ENCODE measurements around the gene SERPINE3. TPM values are rescaled to one million over a fixed set of nuclear protein-coding genes. Genes with fewer than 3 reads are reported as not detected.

Gene SERPINE3
- total RNA-seq, 1 experiment from 2014 or later, result not detected

DNA sequence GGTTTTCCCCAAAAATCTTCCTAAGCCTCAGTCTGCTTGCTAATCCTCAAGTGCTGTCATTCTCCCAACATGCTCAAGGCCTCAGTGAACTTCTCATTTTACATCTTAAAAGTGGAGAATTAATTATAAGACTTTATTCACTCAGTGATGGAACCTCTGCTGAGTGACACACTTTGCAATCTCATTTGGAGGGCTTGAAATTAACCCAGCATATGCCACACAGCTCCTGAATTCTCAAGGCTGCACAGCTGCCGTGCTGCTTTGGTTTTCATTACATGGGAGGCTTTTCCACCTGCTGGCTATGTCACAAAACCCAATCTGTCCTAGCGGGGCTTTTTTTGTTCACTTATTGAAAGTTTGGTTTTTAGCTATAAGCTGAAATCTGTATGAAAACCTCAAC is 28.3 kb upstream of the SERPINE3 start:
- no peaks in the 10 kb centered on the region for H3F3A ChIP-seq (ENCODE audit: insufficient read depth, low read depth)
- H3K9me2 ChIP-seq (ENCODE audit: insufficient read depth), result no peaks in the 10 kb centered on the region
- TF ChIP-seq, protein P1, sequence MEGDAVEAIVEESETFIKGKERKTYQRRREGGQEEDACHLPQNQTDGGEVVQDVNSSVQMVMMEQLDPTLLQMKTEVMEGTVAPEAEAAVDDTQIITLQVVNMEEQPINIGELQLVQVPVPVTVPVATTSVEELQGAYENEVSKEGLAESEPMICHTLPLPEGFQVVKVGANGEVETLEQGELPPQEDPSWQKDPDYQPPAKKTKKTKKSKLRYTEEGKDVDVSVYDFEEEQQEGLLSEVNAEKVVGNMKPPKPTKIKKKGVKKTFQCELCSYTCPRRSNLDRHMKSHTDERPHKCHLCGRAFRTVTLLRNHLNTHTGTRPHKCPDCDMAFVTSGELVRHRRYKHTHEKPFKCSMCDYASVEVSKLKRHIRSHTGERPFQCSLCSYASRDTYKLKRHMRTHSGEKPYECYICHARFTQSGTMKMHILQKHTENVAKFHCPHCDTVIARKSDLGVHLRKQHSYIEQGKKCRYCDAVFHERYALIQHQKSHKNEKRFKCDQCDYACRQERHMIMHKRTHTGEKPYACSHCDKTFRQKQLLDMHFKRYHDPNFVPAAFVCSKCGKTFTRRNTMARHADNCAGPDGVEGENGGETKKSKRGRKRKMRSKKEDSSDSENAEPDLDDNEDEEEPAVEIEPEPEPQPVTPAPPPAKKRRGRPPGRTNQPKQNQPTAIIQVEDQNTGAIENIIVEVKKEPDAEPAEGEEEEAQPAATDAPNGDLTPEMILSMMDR (conservative IDR thresholded peaks at IDR 0.05), result no peak
- TF ChIP-seq EZH2 (IDR thresholded peaks at IDR 0.05; ENCODE audit: low read depth), result no peak
- CTCF ChIA-PET, result no interaction called here
- H3K27me3 ChIP-seq (ENCODE audit: insufficient read depth, low read depth), result peaks cover 39% of the 10 kb centered on the region
- no peaks in the 10 kb centered on the region for H3K4me1 ChIP-seq (replicated peaks; ENCODE audit: insufficient read depth)
- no peak overlapping the region for H3K27ac ChIP-seq
- no peak overlapping the region for H3K4me2 ChIP-seq
- no peak for DNase-seq
- no peaks in the 10 kb centered on the region for H3K36me3 ChIP-seq (ENCODE audit: low read depth)
- no peak overlapping the region for H2AFZ ChIP-seq
- H4K20me1 ChIP-seq (ENCODE audit: insufficient read depth), result no peaks in the 10 kb centered on the region
- H3K79me2 ChIP-seq (ENCODE audit: low read depth), result no peaks in the 10 kb centered on the region
- POLR2A ChIA-PET (ENCODE audit: unreplicated experiment), result no interaction called here
- intact Hi-C loops (cut with micrococcal nuclease; ENCODE audit: unreplicated experiment), result no loop called here
- BruUV-seq (replicated peaks), result no TSS peak
- H3K9me3 ChIP-seq (ENCODE audit: insufficient read depth, low read depth), result no peaks in the 10 kb centered on the region
- no peak overlapping the region for H3K4me3 ChIP-seq

DNA sequence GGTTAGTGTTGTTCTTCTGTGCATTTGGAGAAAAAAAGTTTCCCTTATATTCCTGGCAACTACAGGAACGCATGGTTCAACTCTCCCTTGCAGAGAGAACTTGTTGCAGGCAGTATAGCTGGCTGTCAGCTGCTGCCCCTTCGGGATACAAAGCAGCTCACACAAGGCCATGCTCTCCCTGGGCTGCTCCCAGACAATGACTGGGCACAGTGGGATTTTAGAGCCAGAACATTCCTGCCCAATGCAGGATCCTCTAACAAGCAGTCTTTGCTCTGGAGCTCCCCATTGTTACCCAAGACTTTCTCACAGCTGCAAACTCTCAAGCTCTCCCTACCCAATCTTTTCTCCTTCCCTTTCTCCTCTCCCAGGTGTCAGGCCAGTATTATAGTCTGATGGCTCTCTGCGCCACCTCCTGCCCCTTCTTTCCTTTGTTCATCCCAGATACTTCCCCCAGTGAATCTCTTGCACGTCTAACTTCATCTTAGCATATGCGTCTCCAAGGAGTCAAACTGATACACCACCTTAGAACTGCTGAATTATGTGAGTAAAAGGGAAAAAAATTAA is 27.5 kb upstream of the SERPINE3 start:
- H2AFZ ChIP-seq, result no peak overlapping the region
- H3K4me3 ChIP-seq, result no peak overlapping the region
- no peaks in the 10 kb centered on the region for H3F3A ChIP-seq (ENCODE audit: insufficient read depth, low read depth)
- H3K27me3 ChIP-seq (ENCODE audit: insufficient read depth, low read depth), result peaks cover 39% of the 10 kb centered on the region
- H3K9me2 ChIP-seq (ENCODE audit: insufficient read depth), result no peaks in the 10 kb centered on the region
- H3K27ac ChIP-seq, result no peak overlapping the region
- H3K4me1 ChIP-seq (replicated peaks; ENCODE audit: insufficient read depth), result no peaks in the 10 kb centered on the region
- H3K9me3 ChIP-seq (ENCODE audit: insufficient read depth, low read depth), result no peaks in the 10 kb centered on the region
- ChIA-PET CTCF (no interaction called here), POLR2A (ENCODE audit: unreplicated experiment) (no interaction called here)
- H4K20me1 ChIP-seq (ENCODE audit: insufficient read depth), result no peaks in the 10 kb centered on the region
- no peak for DNase-seq
- intact Hi-C loops (cut with micrococcal nuclease; ENCODE audit: unreplicated experiment), result no loop called here
- TF ChIP-seq, protein P1 (conservative IDR thresholded peaks at IDR 0.05), result no peak
- TF ChIP-seq EZH2 (IDR thresholded peaks at IDR 0.05; ENCODE audit: low read depth), result no peak
- H3K36me3 ChIP-seq (ENCODE audit: low read depth), result no peaks in the 10 kb centered on the region
- no peaks in the 10 kb centered on the region for H3K79me2 ChIP-seq (ENCODE audit: low read depth)
- H3K4me2 ChIP-seq, result no peak overlapping the region
- BruUV-seq (replicated peaks), result no TSS peak

DNA sequence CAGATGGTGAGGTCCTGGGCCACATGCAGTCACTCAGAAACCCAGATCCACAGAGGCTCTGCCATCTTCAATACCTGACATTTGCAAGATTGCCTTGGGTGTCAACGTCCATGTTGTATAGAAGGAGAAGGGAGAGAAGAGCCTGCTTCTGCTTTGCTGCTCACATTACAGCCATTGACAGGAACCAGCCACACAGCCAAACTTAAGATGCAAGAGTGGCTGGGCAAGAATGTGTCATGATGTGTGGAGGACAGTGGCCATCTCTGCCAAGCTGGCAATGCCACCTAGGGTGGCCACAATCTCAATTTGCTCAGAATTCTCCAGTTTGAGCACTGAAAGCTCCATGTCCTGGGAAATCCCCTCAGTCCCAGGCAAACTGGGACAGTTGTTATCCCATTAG is 25.9 kb upstream of the SERPINE3 start:
- Histone ChIP-seq H3K79me2 (ENCODE audit: low read depth) (no peaks in the 10 kb centered on the region), H3K36me3 (ENCODE audit: low read depth) (no peaks in the 10 kb centered on the region), H4K20me1 (ENCODE audit: insufficient read depth) (no peaks in the 10 kb centered on the region), H3K9me3 (ENCODE audit: insufficient read depth, low read depth) (no peaks in the 10 kb centered on the region), H3K4me3 (no peak overlapping the region), H2AFZ (no peak overlapping the region), H3K4me1 (replicated peaks; ENCODE audit: insufficient read depth) (no peaks in the 10 kb centered on the region), H3K27ac (no peak overlapping the region), H3F3A (ENCODE audit: insufficient read depth, low read depth) (no peaks in the 10 kb centered on the region), H3K9me2 (ENCODE audit: insufficient read depth) (no peaks in the 10 kb centered on the region), H3K27me3 (ENCODE audit: insufficient read depth, low read depth) (peaks cover 37% of the 10 kb centered on the region), H3K4me2 (no peak overlapping the region)
- CTCF ChIA-PET, result no interaction called here
- DNase-seq, result no peak
- intact Hi-C loops (cut with micrococcal nuclease; ENCODE audit: unreplicated experiment), result no loop called here
- POLR2A ChIA-PET (ENCODE audit: unreplicated experiment), result interaction anchor here (0.7 kb wide), 1 partner anchor 994 kb away, joined by 8 read pairs; no protein-coding TSS in a partner anchor
- no TSS peak for BruUV-seq (replicated peaks)
- TF ChIP-seq EZH2 (IDR thresholded peaks at IDR 0.05; ENCODE audit: low read depth), result no peak
- TF ChIP-seq, protein P1 (conservative IDR thresholded peaks at IDR 0.05), result no peak

All from PC-9 (cell line).